Kasumi-1 (cell line): Measurements from ENCODE around the gene ZPBP2.

Experiments
- DNase-seq, 2 experiments: peaks; one replicate each; lab custom pipeline; 2025; lab: John Stamatoyannopoulos, UW

ZPBP2 gene

DNA sequence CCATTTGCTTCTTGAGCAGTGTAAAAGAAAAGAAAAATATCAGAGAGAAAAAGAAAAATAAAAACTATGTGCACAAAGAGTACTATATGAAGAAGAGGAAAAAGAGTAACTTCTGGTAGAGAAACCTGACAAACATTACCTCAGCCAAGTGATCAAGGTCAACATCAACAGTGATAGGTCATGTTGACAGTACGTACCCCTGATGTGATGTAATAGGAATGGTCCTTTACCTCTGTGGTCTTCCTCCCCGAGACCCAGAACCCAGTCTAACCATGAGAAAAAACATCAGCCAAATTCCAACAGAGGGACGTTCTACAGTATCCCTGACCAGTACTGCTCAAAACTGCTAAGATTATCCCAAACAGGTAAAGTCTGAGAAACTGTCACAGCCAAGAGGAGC lies 46.0 kb downstream of the ZPBP2 start:
- DNase-seq = no peak

DNA sequence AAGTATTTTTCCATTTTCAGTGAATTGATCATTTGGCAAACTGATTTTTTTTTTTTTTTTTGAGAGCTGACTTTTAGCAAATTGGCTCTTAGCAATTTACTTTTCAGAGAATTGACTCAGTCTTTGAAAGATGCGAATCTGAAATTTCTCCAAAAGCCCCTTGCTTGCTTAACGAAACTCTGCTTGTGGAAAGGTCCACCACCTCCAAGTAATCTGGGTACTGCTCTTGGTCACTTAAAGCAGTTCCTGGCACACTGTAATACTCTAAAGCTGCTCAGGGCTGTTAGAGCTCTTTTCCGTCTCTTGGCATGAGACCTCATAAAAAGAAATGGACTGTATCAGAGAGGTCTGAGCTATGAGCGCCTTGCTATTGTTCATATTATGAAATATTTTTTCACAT lies 47.6 kb downstream of the ZPBP2 start:
- no peak for DNase-seq

DNA sequence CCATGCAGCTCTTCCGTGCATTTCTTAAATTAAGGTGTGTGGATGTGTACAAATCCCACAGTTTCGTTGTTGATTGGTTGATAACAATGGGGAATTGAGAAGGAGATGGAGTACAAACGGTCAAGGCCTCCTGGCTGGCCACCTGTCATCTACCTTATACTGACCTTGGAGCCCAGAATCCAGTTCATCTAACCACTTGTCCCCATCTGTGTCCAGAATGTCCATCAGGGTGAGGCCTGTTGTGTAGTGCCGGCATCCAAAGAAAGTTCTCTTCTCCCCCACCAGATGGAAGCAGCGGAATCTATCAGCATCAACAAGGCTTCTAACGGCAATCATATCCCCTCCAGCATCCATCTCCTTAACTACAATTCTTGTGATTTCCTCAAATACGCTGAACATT lies 48.9 kb downstream of the ZPBP2 start:
- no peak for DNase-seq

- DNase-seq = no peak
Measured at GRCh38 chr17:39919087-39919683, 51.2 kb downstream of the ZPBP2 start.

DNA sequence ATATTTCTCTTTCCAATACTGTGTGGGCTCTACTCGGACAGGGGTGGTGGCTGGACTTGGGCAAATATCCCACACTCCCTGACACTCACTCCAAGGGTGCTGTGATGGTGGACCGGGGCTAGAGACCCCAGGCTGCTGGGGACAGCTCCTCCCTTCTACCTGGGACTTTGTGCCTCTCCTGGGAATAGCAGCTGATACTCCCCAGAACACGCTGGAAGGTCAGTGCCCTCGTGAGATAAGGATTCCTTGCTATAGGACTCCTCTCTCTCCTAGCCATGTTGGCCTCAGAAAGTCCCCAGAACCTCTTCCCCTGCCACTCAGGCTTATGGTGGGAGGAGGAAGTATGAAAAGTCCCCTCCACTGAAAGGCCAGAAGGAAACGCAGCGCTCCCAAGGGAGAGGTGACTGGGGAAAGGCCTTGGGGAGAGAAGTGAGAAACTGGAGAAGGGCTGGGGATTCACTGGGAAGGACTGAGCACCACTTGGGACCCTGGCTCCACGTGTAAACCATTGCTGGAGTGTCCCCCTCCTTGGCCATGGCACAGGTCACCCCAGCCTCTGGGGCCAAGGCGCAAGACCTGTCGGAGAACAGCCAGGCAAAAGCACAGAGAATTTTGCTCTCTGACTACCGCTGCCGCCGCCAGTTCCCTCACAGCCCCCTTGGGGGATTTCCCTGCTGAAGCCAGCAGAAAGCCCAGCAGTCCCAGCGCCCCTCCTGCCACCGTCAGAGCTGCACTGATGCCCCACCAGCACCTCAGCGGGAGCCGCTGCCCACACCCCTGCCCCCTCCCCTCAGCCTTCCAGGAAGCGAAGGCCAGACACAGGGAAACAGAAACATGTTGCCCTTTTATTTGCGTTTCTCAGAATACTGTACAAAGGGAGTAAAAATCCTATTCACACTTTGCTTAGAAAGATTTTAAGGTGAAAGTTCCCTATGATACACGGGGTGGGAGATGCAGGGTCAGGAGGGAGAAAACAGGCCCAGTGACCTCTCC lies 52.5 kb downstream of the ZPBP2 start:
- DNase-seq = no peak

DNA sequence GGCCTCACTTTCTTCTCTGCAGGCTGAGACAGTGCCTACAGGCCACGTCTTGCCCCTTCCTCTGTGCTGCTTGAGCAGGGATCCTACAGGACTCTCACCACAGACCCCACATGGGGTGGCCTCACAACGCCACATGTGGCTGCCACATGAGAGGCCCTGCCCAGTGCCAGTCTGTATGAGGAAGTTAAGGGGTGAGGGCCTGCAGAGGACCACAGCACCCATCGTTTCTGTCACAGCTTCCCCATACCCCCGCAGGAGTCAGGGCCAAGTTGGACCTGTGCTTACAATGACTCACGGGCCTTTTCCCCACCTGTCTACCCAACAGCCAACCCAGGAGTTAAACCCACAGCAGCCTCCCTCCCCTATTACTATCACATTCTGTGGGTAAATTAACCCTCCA lies 53.3 kb downstream of the ZPBP2 start:
- peak; percentile 21 to 33 for DNase-seq

DNA sequence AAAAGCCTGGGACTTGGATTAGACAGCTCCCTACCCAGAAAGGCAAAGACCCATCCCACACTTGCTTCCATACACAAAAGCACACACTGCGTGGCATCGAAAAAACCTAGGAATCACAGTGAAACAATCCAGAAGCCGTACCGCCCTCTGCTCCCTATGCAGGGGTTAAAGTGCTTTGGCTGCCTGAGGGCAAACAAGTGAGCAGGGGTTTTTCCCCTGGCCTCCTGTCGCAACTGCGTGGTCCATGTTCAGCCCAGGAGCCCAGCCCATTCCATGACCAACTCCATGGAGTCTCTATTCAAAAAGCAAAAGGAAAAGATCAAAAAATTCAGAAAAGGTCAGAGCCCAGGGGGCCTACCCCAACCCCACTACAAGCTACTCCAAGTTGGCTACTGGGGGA lies 54.0 kb downstream of the ZPBP2 start:
- DNase-seq = no peak

GRCh38 chr17:39923230-39923629 lies 55.2 kb downstream of the ZPBP2 start:
- no peak for DNase-seq

DNA sequence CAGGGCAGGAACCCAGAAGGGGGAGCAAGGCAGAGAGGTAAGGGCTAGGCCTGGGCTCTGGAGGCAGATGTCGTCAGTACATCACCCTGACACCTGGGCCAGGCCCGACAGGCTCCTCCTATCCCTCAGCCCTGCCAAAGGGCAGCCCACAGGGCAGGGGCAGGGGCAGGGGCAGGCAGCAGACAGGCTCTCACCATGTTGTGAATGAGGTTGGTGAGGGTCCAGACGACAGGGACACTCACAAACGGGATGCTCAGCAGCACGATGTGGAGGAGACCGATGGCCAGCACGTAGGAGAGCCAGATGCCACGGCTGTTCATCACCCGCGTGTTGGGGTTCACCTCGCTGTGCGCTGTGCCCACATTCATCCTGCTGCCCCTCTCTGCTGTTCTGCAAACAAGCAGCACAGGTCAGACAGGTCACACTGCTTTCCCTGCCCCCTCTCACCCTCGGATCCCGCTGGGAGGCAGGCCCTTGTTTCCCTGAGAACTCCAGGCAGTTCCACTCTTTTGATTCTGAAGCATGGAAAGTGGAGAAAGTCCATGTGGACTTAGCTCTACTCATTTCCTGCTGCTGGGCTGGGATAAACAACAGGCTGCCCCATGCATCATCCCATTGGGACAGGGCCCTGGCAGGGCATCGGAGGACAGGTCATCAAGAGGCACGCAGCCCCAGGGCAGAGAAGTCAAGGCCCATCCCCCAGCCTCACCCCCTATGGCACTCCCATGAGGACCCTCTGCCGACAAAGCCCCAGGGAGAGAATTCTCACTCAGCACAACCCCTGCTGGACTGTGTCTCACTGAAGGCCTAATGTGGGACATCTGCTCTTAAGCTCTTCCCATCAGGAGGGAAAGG lies 56.1 kb downstream of the ZPBP2 start:
- no peak for DNase-seq

- no peak for DNase-seq
Measured at GRCh38 chr17:39924691-39925055, 56.7 kb downstream of the ZPBP2 start.

DNA sequence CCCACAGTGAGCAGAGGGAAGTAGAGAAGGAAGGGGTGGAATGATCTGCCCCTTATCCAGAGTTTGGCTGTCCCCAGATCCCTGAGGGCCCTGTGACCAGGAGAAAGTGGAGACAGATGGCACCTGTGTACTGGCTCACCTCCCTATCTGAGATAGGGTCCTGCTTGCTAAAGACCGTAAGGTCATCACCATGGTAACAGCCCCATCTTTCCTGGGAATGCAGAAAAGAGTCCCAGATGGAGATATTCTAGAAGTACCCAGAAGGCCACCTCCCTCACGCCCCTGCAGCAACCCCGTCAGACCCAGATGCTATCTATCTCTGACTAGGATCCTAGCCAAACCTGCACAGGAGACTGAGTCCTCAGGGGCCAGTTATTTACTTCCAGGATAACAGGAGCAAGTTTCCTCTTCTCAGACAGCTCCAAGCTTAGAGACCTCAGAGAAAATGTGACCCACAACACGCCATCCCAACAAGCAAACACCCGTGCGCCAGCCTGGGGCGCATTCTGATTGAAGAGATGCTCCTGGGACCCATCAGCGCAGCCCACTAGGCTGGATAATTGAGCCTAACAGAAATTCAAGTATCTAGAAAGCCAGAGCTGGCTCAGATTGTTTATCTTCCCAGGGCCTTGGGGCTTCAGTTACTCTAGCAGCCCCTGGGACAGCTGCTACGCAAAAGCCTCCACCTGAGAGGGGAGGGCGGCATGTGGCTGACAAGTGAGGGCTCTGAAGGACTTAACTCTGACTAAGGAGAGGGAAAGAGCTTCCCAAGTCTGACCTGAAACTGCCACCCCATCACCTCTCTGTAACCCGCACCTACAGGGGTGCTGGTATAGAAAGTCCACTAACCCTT lies 57.5 kb downstream of the ZPBP2 start:
- no peak for DNase-seq

GRCh38 chr17:39926135-39926587 lies 58.2 kb downstream of the ZPBP2 start:
- no peak for DNase-seq

- DNase-seq = peak; percentile 31 to 37
Measured at GRCh38 chr17:39926588-39927100, 58.6 kb downstream of the ZPBP2 start.
